CD4-positive, alpha-beta T cell treated with Interleukin-4 for 1 hour (primary cell): ENCODE measurements around the gene PANX3.
A peak's percentile ranks its signal among the peaks of the same experiment; 100 is the strongest.

Experiments used
- DNase-seq, 2 donors: peaks; one replicate each; pipeline ENCODE4 v3.0.0-alpha.2; 2020 to 2022

The PANX3 gene

GRCh38 chr11:124658986-124659385 lies 47.8 kb downstream of the PANX3 start:
- no peak for DNase-seq

DNA sequence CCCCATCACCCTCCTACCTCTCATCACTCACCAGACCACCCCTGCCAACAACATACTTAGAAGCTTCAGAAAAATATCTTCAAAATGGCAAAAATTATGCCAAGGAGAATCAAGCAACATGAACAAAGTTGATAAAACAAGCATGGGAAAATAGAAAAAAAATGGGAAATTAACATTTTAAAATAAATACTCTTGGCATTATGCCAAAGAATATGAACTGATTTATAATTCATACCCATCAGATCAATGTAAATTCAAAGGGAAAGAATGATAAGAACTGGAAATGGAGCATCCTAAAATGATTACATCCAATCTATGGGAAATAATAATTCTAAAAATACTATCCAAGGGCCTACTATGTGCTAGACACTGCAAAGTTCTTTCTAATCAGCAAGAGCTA lies 50.3 kb downstream of the PANX3 start:
- DNase-seq = no peak

DNA sequence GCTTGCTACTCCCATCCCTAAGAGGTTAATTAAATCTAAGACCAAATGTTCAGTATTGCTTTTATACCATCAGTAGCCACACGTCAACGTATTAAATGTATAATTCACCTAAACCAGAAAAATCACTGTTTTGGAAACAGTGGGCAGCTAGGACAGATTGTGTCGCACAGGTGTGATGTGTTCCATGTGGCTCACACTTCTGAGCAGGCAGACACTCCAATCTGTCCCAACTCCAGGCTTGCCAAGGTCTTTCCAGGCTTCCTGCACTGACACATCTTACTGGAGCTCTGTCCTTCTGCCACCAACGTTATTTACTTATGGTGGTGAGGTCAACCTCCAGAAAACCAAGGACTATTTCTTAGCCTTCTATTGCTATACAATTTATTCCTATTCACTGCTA lies 50.9 kb downstream of the PANX3 start:
- no peak for DNase-seq

DNA sequence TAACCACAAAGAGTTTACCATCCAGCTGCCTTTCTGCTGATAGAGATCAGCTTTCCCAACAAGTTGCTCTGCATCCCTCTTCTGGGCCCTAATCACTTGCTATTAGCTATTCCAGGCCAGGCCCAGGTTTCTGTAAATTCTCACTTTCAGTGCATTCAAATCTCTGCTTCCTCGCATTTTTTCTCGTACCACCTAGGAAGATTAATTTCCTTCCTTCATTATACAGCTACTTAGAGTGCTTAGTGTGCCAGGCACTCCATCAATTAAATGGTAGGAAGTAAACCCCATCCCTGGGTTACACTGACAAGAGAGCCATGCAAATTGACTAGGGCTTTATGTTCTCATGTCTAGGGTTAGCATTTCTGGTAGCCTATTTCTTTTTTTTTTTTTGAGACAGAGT lies 52.6 kb downstream of the PANX3 start:
- no peak for DNase-seq

DNA sequence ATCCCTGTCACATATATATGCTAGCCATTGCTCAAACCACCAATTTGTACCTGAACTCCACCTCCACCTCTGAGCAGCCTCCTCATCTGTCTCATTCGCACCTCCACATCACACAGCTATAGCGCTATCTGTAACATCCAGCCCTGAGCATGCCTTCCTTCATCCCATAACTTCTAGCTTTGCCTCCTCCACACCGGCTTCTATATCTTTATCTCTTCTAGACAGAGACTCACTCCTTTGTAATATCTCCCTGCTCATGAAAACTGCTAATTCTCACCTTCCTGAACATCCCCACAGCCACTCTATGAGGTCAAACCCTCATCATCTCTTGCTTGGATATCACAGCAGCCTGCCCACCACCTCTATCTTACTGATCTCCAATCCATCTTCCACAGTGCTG lies 56.4 kb downstream of the PANX3 start:
- no peak for DNase-seq

DNA sequence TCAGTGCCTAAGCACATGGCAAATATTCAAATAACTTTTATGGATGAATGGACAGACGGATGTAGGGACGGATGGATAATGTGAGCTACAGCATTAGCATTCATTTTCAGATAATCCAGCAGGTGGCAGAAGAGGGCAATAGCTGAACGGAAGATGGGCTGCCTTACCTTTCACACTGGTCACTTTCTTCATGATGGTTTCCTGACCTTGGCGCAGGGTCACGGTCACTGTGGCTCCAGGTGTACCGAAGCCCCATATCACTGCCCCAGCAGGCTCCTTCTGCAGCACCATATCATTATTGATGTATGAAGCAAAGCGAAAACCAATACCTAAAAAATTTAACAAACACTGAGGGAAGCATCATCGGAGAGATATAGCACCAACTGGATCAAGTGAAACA lies 58.0 kb downstream of the PANX3 start:
- peak; percentile 44 to 73 for DNase-seq
